Neural progenitor cell (in vitro differentiated cells): ENCODE data around the gene RPS6KA2.

Source experiments
- EZH2 ChIP-seq: fragments of 200-600 bp; sonication (generic); IDR thresholded peaks from 2 replicates; pipeline ENCODE4 v1.6.1; 2017; ENCODE audit warnings: antibody characterized with exemption, mild to moderate bottlenecking, moderate library complexity
- EZH2phosphoT487 ChIP-seq: fragments of 200-600 bp; sonication (generic); IDR thresholded peaks from 2 replicates; pipeline ENCODE4 v1.6.1; 2017; ENCODE audit warnings: antibody characterized with exemption
- TF ChIP-seq, protein P1 (sequence below): fragments of 200-600 bp; sonication (generic); IDR thresholded peaks from 2 replicates; pipeline ENCODE4 v1.5.1; 2017; ENCODE audit warnings: antibody characterized with exemption, mild to moderate bottlenecking

DNA sequence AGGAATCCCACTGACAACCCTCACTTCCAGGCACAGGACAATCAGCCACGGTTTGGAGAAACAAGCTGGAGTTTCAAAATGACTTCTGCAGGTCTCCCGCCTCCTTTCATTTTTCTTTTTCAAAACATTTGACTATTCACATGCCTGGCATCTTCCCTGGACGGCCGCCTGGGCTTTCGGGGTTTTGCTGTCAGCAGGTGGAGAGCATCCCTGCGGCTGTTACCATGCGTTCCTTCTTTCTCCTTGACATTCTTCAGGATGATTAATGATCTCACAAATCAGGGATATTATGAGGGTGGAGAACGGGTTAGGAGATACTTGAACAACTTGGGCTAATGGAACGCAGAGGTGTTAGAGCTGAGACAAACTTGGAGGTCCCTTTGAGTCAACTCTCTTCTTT is 101.5 kb downstream of the RPS6KA2 start:
- TF ChIP-seq, protein P1, sequence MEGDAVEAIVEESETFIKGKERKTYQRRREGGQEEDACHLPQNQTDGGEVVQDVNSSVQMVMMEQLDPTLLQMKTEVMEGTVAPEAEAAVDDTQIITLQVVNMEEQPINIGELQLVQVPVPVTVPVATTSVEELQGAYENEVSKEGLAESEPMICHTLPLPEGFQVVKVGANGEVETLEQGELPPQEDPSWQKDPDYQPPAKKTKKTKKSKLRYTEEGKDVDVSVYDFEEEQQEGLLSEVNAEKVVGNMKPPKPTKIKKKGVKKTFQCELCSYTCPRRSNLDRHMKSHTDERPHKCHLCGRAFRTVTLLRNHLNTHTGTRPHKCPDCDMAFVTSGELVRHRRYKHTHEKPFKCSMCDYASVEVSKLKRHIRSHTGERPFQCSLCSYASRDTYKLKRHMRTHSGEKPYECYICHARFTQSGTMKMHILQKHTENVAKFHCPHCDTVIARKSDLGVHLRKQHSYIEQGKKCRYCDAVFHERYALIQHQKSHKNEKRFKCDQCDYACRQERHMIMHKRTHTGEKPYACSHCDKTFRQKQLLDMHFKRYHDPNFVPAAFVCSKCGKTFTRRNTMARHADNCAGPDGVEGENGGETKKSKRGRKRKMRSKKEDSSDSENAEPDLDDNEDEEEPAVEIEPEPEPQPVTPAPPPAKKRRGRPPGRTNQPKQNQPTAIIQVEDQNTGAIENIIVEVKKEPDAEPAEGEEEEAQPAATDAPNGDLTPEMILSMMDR = no peak
- TF ChIP-seq EZH2 = no peak
- TF ChIP-seq EZH2phosphoT487 = no peak
